HG03442 (cell line): Measurements from ENCODE around the gene COX18.

Source experiments
- ATAC-seq: cut with Tn5 transposase; IDR thresholded peaks from one replicate; pipeline ENCODE4 v1.9.1; 2021; ENCODE audit warnings: mild to moderate bottlenecking, moderate library complexity; ENCODE audit not compliant: unreplicated experiment

COX18 gene

GRCh38 chr4:73053974-73054480 is 15.5 kb downstream of the COX18 start:
- no peak for ATAC-seq

GRCh38 chr4:73053076-73053475 is 16.4 kb downstream of the COX18 start:
- no peak for ATAC-seq

- no peak for ATAC-seq
These were observed 17.9 kb downstream of the COX18 start for GRCh38 chr4:73051625-73052024.

GRCh38 chr4:73045879-73046278 is 23.6 kb downstream of the COX18 start:
- no peak for ATAC-seq

- ATAC-seq = no peak
These were observed 32.5 kb downstream of the COX18 start for GRCh38 chr4:73037057-73037456.

- ATAC-seq = peak; percentile 35
These were observed 33.4 kb downstream of the COX18 start for GRCh38 chr4:73036123-73036522.

GRCh38 chr4:73034896-73035295 is 34.6 kb downstream of the COX18 start:
- no peak for ATAC-seq

- no peak for ATAC-seq
These were observed 40.9 kb downstream of the COX18 start for GRCh38 chr4:73028621-73029020.

GRCh38 chr4:73021634-73022033 is 47.9 kb downstream of the COX18 start:
- peak; percentile 75 for ATAC-seq

- ATAC-seq = no peak
These were observed 50.0 kb downstream of the COX18 start for GRCh38 chr4:73019462-73020047.

GRCh38 chr4:73018595-73018994 is 50.9 kb downstream of the COX18 start:
- ATAC-seq = no peak

GRCh38 chr4:73013310-73013709 is 56.2 kb downstream of the COX18 start:
- no peak for ATAC-seq

GRCh38 chr4:73012673-73013072 is 56.8 kb downstream of the COX18 start:
- no peak for ATAC-seq

- no peak for ATAC-seq
These were observed 57.9 kb downstream of the COX18 start for GRCh38 chr4:73011629-73011985.

- ATAC-seq = no peak
These were observed 58.5 kb downstream of the COX18 start for GRCh38 chr4:73010789-73011628.

GRCh38 chr4:73007526-73008100 is 61.9 kb downstream of the COX18 start:
- no peak for ATAC-seq

- ATAC-seq = peak; percentile 89
These were observed 63.1 kb downstream of the COX18 start for GRCh38 chr4:73006286-73006990.

GRCh38 chr4:73005514-73005913 is 64.0 kb downstream of the COX18 start:
- no peak for ATAC-seq
